Retinal pigment epithelial cell (primary cell): ENCODE data around the gene ADAMTS16.

Source experiments
- DNase-seq: peaks from one replicate; pipeline ENCODE4 v3.0.0-alpha.2; 2010; ENCODE audit warnings: low read depth
- H3K4me3 ChIP-seq: 2 replicates; pipeline ENCODE4 v1.5.1; 2011; ENCODE audit warnings: mild to moderate bottlenecking, low read length, control low read depth, moderate library complexity
- CTCF ChIP-seq: conservative IDR thresholded peaks from 2 replicates; pipeline ENCODE4 v1.5.1; 2011; ENCODE audit warnings: low read depth, low read length, control low read depth, inconsistent platforms

ADAMTS16 gene

GRCh38 chr5:5246736-5247135 lies 106.6 kb downstream of the ADAMTS16 start:
- no peak overlapping the region for H3K4me3 ChIP-seq
- no peak for DNase-seq
- TF ChIP-seq CTCF: no peak

GRCh38 chr5:5250758-5251157 lies 110.6 kb downstream of the ADAMTS16 start:
- TF ChIP-seq CTCF: no peak
- no peak overlapping the region for H3K4me3 ChIP-seq
- no peak for DNase-seq

GRCh38 chr5:5252106-5252505 lies 112.0 kb downstream of the ADAMTS16 start:
- H3K4me3 ChIP-seq: no peak overlapping the region
- TF ChIP-seq CTCF: no peak
- DNase-seq: no peak

GRCh38 chr5:5257353-5257752 lies 117.2 kb downstream of the ADAMTS16 start:
- no peak overlapping the region for H3K4me3 ChIP-seq
- TF ChIP-seq CTCF: no peak
- DNase-seq: no peak

GRCh38 chr5:5258564-5258963 lies 118.4 kb downstream of the ADAMTS16 start:
- DNase-seq: no peak
- no peak overlapping the region for H3K4me3 ChIP-seq
- TF ChIP-seq CTCF: no peak

GRCh38 chr5:5264727-5265126 lies 124.6 kb downstream of the ADAMTS16 start:
- no peak for TF ChIP-seq CTCF
- H3K4me3 ChIP-seq: no peak overlapping the region
- DNase-seq: no peak

- no peak for DNase-seq
- TF ChIP-seq CTCF: no peak
Measured at GRCh38 chr5:5266297-5266696, 126.2 kb downstream of the ADAMTS16 start.

More at GRCh38 chr5:5266297-5266696, 126.2 kb downstream of the ADAMTS16 start:
- no peak overlapping the region for H3K4me3 ChIP-seq
